PC-9 (cell line): ENCODE data around the gene FICD.

Source experiments
- CTCF ChIP-seq: fragments of 200-600 bp; sonication (generic); conservative IDR thresholded peaks from 2 replicates; pipeline ENCODE4 v1.6.1; 2017; ENCODE audit warnings: mixed run types, antibody characterized with exemption, mild to moderate bottlenecking, moderate library complexity
- EZH2 ChIP-seq: fragments of 200-600 bp; sonication (generic); IDR thresholded peaks from 2 replicates; pipeline ENCODE4 v1.8.0; 2017; ENCODE audit warnings: antibody characterized with exemption, low read depth

GRCh38 chr12:108566452-108566851, 51.4 kb downstream of the FICD start:
- TF ChIP-seq CTCF: no peak
- TF ChIP-seq EZH2: no peak
